GM13977 (cell line): Measurements from ENCODE around the gene PARD3B.

Experiments used
- DNase-seq: peaks from one replicate; pipeline ENCODE4 v3.0.0; 2012; ENCODE audit warnings: low spot score
- CTCF ChIP-seq: IDR thresholded peaks from 2 replicates; pipeline ENCODE4 v1.5.1; 2012; ENCODE audit warnings: mild to moderate bottlenecking, control low read depth; ENCODE audit not compliant: insufficient read depth; ENCODE audit errors: extremely low read depth, missing control alignments
- in situ Hi-C: fragments of 300-500 bp; cut with MboI; formaldehyde crosslinking; loops from one replicate; pipeline ENCODE4 v1.12.0; 2022; ENCODE audit warnings: low sequenced_read_pairs, low pct_unique_long_range_greater_than_20kb, mixed read lengths, inconsistent platforms; ENCODE audit not compliant: unreplicated experiment

PARD3B gene

DNA sequence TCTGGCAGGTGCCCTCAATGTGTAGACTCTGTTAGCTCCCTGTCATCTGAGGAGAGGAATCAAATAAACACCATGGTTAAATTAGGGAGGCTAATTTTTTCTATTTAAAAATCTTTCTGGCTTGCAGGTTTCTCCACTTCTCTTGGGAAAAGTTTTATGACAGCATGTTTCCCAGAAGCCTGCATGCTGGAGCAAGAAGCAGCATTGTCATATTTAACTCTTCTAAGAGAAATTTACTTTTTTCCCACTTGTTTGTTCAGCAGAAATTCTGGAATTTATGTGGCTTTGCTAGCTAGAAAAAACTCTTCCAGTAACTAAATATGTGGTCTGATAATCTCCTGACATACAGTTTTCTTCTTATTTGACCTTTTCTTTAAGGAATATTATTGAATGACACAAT, 230.5 kb downstream of the PARD3B start:
- no peak for DNase-seq
- TF ChIP-seq CTCF: no peak
- in situ Hi-C loops: loop anchor here (25.0 kb wide), 1 partner anchor 88 kb away; no protein-coding TSS in a partner anchor

GRCh38 chr2:204776781-204777559, 231.7 kb downstream of the PARD3B start:
- DNase-seq: no peak
- no peak for TF ChIP-seq CTCF
- in situ Hi-C loops: loop anchor here (25.0 kb wide), 1 partner anchor 90 kb away; no protein-coding TSS in a partner anchor

GRCh38 chr2:204779771-204780170, 234.5 kb downstream of the PARD3B start:
- DNase-seq: no peak
- no peak for TF ChIP-seq CTCF
- in situ Hi-C loops: loop anchor here (25.0 kb wide), 1 partner anchor 92 kb away; no protein-coding TSS in a partner anchor

DNA sequence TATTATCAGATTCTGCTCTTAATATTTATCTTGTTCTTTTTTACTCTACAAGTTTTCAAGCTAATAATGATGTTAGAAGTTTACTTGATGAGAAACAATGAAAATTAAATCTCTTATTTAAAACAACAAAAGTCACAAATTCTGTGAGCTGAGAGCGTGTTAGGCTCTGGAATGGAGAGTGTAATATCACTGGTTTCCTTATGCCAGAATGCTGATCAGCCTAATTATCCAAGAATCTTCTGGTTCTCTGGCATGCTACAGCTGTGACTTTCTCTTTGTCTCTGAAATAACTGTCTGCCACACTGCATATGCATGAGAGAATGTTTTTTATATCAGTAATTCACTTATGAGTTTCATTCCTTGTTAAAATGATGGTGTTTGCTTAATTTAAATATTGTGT, 236.7 kb downstream of the PARD3B start:
- TF ChIP-seq CTCF: no peak
- in situ Hi-C loops: loop anchor here (25.0 kb wide), 1 partner anchor 95 kb away; no protein-coding TSS in a partner anchor
- no peak for DNase-seq

- no peak for TF ChIP-seq CTCF
Measured at GRCh38 chr2:204790076-204790475, 244.8 kb downstream of the PARD3B start.

GRCh38 chr2:204791230-204791629, 246.0 kb downstream of the PARD3B start:
- no peak for DNase-seq
- no peak for TF ChIP-seq CTCF
- in situ Hi-C loops: loop anchor here (25.0 kb wide), 1 partner anchor 104 kb away; no protein-coding TSS in a partner anchor

More at GRCh38 chr2:204790076-204790475, 244.8 kb downstream of the PARD3B start:
- no peak for DNase-seq
- in situ Hi-C loops: loop anchor here (25.0 kb wide), 1 partner anchor 103 kb away; no protein-coding TSS in a partner anchor
